Measurements from ENCODE around the gene P2RY11. TPM values are rescaled to one million over a fixed set of nuclear protein-coding genes. Genes with fewer than 3 reads are reported as not detected.

The P2RY11 gene
- total RNA-seq, 1 experiment from 2014 or later, result 23.7 TPM

DNA sequence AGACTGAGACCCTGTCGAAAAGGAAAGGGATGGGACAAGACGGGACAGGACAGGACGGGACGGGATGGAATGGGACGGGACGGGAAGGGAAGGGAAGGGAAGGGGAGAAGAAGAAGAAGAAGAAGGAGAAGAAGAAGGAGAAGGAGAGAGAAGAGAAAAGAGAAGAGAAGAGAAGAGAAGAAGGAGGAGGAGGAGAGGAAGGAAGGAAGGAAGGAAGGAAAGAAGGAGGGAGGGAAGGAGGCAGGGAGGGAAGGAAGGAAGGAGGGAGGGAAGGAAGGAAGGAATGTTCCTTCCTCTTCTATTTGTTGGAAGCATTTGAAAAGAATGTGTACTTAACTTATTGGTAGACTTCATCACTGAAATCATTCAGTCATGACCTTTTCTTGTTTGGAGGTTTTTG, 35.0 kb upstream of the P2RY11 start:
- BruUV-seq (replicated peaks), result no TSS peak
- H3K36me3 ChIP-seq (ENCODE audit: low read depth), result no peaks in the 10 kb centered on the region
- no peak overlapping the region for H3K4me2 ChIP-seq
- H2AFZ ChIP-seq, result no peak overlapping the region
- H3K4me3 ChIP-seq, result no peak overlapping the region
- no peak overlapping the region for H3K27ac ChIP-seq
- no peaks in the 10 kb centered on the region for H3K9me2 ChIP-seq (ENCODE audit: insufficient read depth)
- peaks cover 68% of the 10 kb centered on the region for H3K27me3 ChIP-seq (ENCODE audit: insufficient read depth, low read depth)
- intact Hi-C loops (cut with micrococcal nuclease; ENCODE audit: unreplicated experiment), result no loop called here
- no peaks in the 10 kb centered on the region for H3K4me1 ChIP-seq (replicated peaks; ENCODE audit: insufficient read depth)
- H3K9me3 ChIP-seq (ENCODE audit: insufficient read depth, low read depth), result 0 out of 2 replicates have a peak, but pooled peaks cover 3% of the 10 kb centered on the region
- ChIA-PET POLR2A (ENCODE audit: unreplicated experiment) (no interaction called here), CTCF (no interaction called here)
- no peaks in the 10 kb centered on the region for H4K20me1 ChIP-seq (ENCODE audit: insufficient read depth)
- DNase-seq, result no peak
- no peaks in the 10 kb centered on the region for H3F3A ChIP-seq (ENCODE audit: insufficient read depth, low read depth)
- no peaks in the 10 kb centered on the region for H3K79me2 ChIP-seq (ENCODE audit: low read depth)
- TF ChIP-seq, protein P1, sequence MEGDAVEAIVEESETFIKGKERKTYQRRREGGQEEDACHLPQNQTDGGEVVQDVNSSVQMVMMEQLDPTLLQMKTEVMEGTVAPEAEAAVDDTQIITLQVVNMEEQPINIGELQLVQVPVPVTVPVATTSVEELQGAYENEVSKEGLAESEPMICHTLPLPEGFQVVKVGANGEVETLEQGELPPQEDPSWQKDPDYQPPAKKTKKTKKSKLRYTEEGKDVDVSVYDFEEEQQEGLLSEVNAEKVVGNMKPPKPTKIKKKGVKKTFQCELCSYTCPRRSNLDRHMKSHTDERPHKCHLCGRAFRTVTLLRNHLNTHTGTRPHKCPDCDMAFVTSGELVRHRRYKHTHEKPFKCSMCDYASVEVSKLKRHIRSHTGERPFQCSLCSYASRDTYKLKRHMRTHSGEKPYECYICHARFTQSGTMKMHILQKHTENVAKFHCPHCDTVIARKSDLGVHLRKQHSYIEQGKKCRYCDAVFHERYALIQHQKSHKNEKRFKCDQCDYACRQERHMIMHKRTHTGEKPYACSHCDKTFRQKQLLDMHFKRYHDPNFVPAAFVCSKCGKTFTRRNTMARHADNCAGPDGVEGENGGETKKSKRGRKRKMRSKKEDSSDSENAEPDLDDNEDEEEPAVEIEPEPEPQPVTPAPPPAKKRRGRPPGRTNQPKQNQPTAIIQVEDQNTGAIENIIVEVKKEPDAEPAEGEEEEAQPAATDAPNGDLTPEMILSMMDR (conservative IDR thresholded peaks at IDR 0.05), result no peak
- no peak for TF ChIP-seq EZH2 (IDR thresholded peaks at IDR 0.05; ENCODE audit: low read depth)

DNA sequence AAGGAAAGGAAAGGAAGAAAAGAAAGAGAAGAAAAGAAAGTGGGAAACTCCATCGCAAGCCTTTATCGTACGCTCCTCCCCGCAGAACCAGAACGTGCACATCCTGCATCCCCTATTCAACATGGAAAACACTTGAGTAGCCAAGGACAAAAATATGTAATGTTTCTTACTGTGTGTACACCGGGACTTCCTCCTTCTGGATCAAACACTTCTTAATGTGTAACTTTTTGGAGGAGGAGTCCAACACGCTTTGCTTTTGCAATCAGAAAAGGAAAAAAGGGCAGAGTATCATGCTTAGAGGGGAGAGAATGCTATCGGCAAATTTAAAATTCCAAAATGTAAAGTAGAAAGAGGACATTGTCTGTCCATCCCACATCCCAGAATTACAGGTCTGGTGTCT, 33.2 kb upstream of the P2RY11 start:
- no peaks in the 10 kb centered on the region for H3K9me2 ChIP-seq (ENCODE audit: insufficient read depth)
- BruUV-seq (replicated peaks), result no TSS peak
- no peak overlapping the region for H3K27ac ChIP-seq
- no peaks in the 10 kb centered on the region for H4K20me1 ChIP-seq (ENCODE audit: insufficient read depth)
- peaks cover 56% of the 10 kb centered on the region for H3K27me3 ChIP-seq (ENCODE audit: insufficient read depth, low read depth)
- no peaks in the 10 kb centered on the region for H3K4me1 ChIP-seq (replicated peaks; ENCODE audit: insufficient read depth)
- H3K9me3 ChIP-seq (ENCODE audit: insufficient read depth, low read depth), result 0 out of 2 replicates have a peak, but pooled peaks cover 3% of the 10 kb centered on the region
- peaks cover 2% of the 10 kb centered on the region; the same call in 1 of the 2 replicates for H3F3A ChIP-seq (ENCODE audit: insufficient read depth, low read depth)
- TF ChIP-seq, protein P1 (conservative IDR thresholded peaks at IDR 0.05), result no peak
- no peak for TF ChIP-seq EZH2 (IDR thresholded peaks at IDR 0.05; ENCODE audit: low read depth)
- H3K4me2 ChIP-seq, result no peak overlapping the region
- ChIA-PET POLR2A (ENCODE audit: unreplicated experiment) (no interaction called here), CTCF (no interaction called here)
- DNase-seq, result no peak
- H3K36me3 ChIP-seq (ENCODE audit: low read depth), result no peaks in the 10 kb centered on the region
- no peak overlapping the region for H3K4me3 ChIP-seq
- no peaks in the 10 kb centered on the region for H3K79me2 ChIP-seq (ENCODE audit: low read depth)
- intact Hi-C loops (cut with micrococcal nuclease; ENCODE audit: unreplicated experiment), result no loop called here
- H2AFZ ChIP-seq, result no peak overlapping the region

DNA sequence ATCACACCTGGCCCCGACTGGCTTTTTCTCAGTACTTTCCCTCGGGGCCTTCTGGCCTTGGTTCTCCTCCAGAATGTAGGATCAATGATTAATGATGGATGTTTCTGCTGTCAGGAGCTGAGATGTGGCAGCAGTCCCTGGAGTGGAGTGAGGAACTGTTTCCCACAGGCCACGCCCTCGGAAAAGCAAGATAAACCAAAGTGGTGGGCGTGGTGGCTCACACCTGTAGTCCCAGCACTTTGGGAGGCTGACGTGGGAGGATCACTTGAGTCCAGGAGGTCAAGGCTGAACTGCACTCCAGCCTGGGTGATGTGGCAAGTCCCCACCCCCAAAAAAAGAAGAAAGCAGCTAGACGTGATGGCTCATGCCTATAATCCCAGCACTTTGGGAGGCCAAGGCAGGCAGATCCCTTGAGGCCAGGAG, 32.5 kb upstream of the P2RY11 start:
- H3K27ac ChIP-seq, result no peak overlapping the region
- H2AFZ ChIP-seq, result no peak overlapping the region
- intact Hi-C loops (cut with micrococcal nuclease; ENCODE audit: unreplicated experiment), result no loop called here
- H3F3A ChIP-seq (ENCODE audit: insufficient read depth, low read depth), result peaks cover 7% of the 10 kb centered on the region; the same call in 1 of the 2 replicates
- H3K9me3 ChIP-seq (ENCODE audit: insufficient read depth, low read depth), result 0 out of 2 replicates have a peak, but pooled peaks cover 2% of the 10 kb centered on the region
- H3K9me2 ChIP-seq (ENCODE audit: insufficient read depth), result no peaks in the 10 kb centered on the region
- no peaks in the 10 kb centered on the region for H4K20me1 ChIP-seq (ENCODE audit: insufficient read depth)
- TF ChIP-seq, protein P1 (conservative IDR thresholded peaks at IDR 0.05), result no peak
- TF ChIP-seq EZH2 (IDR thresholded peaks at IDR 0.05; ENCODE audit: low read depth), result no peak
- H3K27me3 ChIP-seq (ENCODE audit: insufficient read depth, low read depth), result peaks cover 51% of the 10 kb centered on the region
- DNase-seq, result no peak
- H3K4me2 ChIP-seq, result no peak overlapping the region
- no TSS peak for BruUV-seq (replicated peaks)
- ChIA-PET POLR2A (ENCODE audit: unreplicated experiment) (no interaction called here), CTCF (no interaction called here)
- H3K4me3 ChIP-seq, result no peak overlapping the region
- no peaks in the 10 kb centered on the region for H3K36me3 ChIP-seq (ENCODE audit: low read depth)
- H3K79me2 ChIP-seq (ENCODE audit: low read depth), result no peaks in the 10 kb centered on the region
- H3K4me1 ChIP-seq (replicated peaks; ENCODE audit: insufficient read depth), result no peaks in the 10 kb centered on the region

All from PC-9 (cell line).